ENCODE data around the gene RAPSN. TPM values are rescaled to one million over a fixed set of nuclear protein-coding genes. Genes with fewer than 3 reads are reported as not detected.

RAPSN gene
- total RNA-seq, 1 donor from 2014 or later = 0.42 TPM

DNA sequence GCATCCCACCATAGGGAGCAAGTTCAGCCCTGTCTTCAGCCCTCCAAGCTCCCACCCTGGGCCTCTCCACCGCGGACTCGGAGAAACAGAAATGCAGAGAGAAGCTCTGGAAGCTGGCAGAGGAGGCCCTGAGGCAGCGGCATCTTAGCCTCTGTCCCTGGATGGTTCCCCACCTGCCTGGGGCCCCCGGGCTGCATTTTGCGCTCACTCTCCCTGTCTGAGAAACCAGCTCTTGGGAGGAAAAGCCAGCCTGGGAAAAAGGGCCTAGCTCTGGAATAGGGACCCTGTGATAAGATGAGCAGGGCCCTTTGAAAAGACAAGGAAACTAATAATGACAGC lies 58.5 kb downstream of the RAPSN start:
- Mint-ChIP-seq H3K27ac (no peak overlapping the region), H3K27me3 (no peaks in the 10 kb centered on the region), H3K36me3 (ENCODE audit: low read depth) (no peaks in the 10 kb centered on the region), H3K9me3 (no peaks in the 10 kb centered on the region), H3K4me3 (no peak overlapping the region), H3K4me1 (peaks cover 15% of the 10 kb centered on the region)
- no peak for DNase-seq
- intact Hi-C loops (cut with micrococcal nuclease) = no loop called here

DNA sequence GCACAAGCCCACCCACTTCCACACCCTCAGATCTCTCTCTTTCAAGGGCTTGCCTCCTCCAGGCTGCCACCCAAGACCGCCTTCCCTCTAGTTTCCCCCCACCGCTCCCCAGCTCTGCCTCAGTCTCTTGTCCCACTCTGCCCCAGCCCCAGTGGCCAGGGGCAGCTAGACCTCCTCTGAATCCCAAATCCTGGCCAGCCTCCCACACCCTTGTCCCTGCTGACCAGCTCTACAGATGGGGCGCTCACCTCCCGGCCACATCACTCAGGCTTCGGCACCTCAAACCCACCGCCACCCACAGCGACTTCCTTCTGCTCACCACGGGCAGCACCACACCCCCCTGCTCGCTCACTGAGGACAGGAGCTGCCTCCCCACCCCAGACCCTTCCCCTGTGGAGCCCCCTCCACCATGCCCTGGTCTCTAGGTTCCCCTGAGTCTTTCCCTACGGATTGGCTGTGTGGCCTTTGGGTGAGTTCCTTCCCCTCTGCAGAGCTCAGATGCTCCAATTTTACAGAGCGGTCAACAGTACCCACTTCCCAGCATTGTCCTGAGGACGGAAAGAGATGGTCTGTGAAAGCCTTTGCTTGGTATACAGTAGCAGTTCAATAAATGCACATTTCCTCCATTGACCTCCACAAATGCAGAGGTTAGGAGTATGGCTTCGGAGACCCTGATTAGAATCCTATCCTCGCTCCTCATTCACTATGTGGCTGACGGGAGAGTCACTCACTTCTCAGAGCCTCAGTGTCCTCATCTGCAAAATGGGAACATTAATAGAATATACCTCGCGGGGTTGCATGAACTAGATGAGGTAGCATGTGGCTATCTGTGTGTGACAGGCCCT lies 59.1 kb downstream of the RAPSN start:
- Mint-ChIP-seq H3K27me3 (no peaks in the 10 kb centered on the region), H3K36me3 (ENCODE audit: low read depth) (no peaks in the 10 kb centered on the region), H3K4me3 (no peak overlapping the region), H3K27ac (no peak overlapping the region), H3K9me3 (no peaks in the 10 kb centered on the region), H3K4me1 (peaks cover 14% of the 10 kb centered on the region)
- intact Hi-C loops (cut with micrococcal nuclease) = no loop called here
- no peak for DNase-seq

DNA sequence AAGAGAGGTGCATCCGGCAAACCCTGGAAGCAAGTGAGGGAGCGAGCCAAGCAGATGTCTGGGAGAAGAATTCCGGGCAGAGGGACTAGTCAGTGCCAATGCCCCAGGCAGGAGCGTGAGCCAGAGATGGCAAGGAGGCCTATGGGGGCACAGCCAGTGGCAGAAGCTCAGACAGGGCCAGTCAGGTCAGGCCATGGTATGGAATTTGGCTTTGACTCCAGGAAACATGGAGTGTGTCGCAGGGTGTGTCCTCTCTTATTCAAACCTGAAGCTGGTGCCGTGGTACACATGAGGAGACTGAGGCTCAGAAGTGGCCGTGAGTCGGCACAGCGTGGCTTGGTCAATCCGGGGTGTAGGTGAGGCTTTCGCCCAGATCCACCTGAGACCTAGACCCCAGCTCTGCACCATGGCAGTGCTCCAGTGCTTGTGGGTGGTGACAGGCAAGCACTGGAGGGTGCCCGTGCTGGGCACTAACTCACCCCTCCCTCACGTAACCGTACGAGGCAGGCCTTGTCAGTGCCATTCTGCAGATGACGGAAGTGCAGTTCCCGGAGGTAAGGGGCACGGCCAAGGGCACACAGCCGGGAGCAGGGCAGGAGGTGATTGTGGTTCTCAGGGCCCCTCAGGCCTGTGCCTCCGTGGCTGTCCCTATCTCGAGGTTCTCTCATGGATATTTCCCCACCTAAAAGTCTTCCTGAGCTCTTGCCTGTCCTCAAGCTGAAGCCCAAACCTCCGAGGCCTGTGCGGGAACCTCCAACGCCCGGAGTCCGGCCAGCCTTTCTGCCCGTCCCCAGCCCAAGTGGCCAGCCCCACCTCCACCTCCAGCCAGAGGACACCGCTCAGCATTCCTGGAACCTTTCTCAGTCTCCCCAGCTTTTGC lies 60.0 kb downstream of the RAPSN start:
- H3K27ac Mint-ChIP-seq = no peak overlapping the region
- no peaks in the 10 kb centered on the region for H3K9me3 Mint-ChIP-seq
- intact Hi-C loops (cut with micrococcal nuclease) = no loop called here
- DNase-seq = no peak
- H3K4me1 Mint-ChIP-seq = peaks cover 10% of the 10 kb centered on the region
- no peaks in the 10 kb centered on the region for H3K36me3 Mint-ChIP-seq (ENCODE audit: low read depth)
- no peaks in the 10 kb centered on the region for H3K27me3 Mint-ChIP-seq
- no peak overlapping the region for H3K4me3 Mint-ChIP-seq

- Mint-ChIP-seq H3K4me1 (peaks cover 10% of the 10 kb centered on the region), H3K9me3 (no peaks in the 10 kb centered on the region), H3K4me3 (no peak overlapping the region), H3K36me3 (ENCODE audit: low read depth) (no peaks in the 10 kb centered on the region), H3K27ac (no peak overlapping the region), H3K27me3 (no peaks in the 10 kb centered on the region)
- intact Hi-C loops (cut with micrococcal nuclease) = no loop called here
- no peak for DNase-seq
These were observed 60.8 kb downstream of the RAPSN start for GRCh38 chr11:47387944-47388696.

Other genes with a start within 250 kb of the RAPSN start
- 148 and 157 TPM in 2 replicates for gene DDB2, start 234.2 kb downstream of the RAPSN start, total RNA-seq
- 24.8 and 27.6 TPM in 2 replicates for gene ACP2, start 200.3 kb downstream of the RAPSN start, total RNA-seq
- gene NR1H3, start 191.1 kb downstream of the RAPSN start, total RNA-seq = 7.6 and 15.4 TPM in 2 replicates
- 78.5 and 80.7 TPM in 2 replicates for gene MADD, start 179.0 kb downstream of the RAPSN start, total RNA-seq
- gene MYBPC3, start 96.4 kb downstream of the RAPSN start, total RNA-seq = not detected in 2 replicates
- not detected in 2 replicates for gene SPI1, start 70.6 kb downstream of the RAPSN start, total RNA-seq
- gene SLC39A13, start 40.5 kb downstream of the RAPSN start, total RNA-seq = 13.2 and 13.3 TPM in 2 replicates
- gene PSMC3, start 22.7 kb downstream of the RAPSN start, total RNA-seq = 230 and 234 TPM in 2 replicates
- gene CELF1, start 104.0 kb upstream of the RAPSN start, total RNA-seq = 154 and 159 TPM in 2 replicates
- gene PTPMT1, start 116.5 kb upstream of the RAPSN start, total RNA-seq = 53.9 and 54.9 TPM in 2 replicates
- gene KBTBD4, start 129.8 kb upstream of the RAPSN start, total RNA-seq = 16.4 and 16.7 TPM in 2 replicates
- gene NDUFS3, start 129.9 kb upstream of the RAPSN start, total RNA-seq = 151 and 159 TPM in 2 replicates
- 0.19 and 0.28 TPM in 2 replicates for gene FAM180B, start 137.5 kb upstream of the RAPSN start, total RNA-seq
- 0.19 TPM in 2 replicates for gene C1QTNF4, start 145.3 kb upstream of the RAPSN start, total RNA-seq
- gene MTCH2, start 193.4 kb upstream of the RAPSN start, total RNA-seq = 128 and 136 TPM in 2 replicates

Measured in activated CD4-positive, alpha-beta T cell treated with anti-CD3 and anti-CD28 coated beads, Interleukin-2, amount 10 ng/mL, durations not matched to agents 24 days and 14 days (primary cell).